ENCODE results near the gene ZNF334.

The ZNF334 gene

DNA sequence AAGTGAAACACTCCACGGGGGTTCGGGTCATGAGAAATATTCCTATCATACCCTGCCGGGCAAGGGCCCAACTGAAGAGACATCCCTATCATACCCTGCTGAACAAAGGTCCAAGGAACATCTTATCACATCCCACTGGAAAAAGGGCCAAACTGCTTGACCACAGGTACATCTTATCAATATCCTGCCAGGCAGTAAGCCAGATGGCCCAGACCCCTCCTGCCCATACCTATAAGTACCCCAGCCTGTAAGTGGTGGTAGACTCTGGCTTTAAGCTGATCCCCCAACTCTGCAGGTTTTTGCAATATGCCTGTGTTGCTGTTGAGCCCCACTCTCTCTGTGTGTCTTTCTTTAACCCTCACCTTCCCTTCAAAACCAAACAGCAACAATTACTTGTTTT lies 51.6 kb downstream of the ZNF334 start:
- H3K9me2 ChIP-seq (replicated peaks; ENCODE audit: control insufficient read depth, low read length): no peaks in the 10 kb centered on the region
- no peaks in the 10 kb centered on the region for H3K79me2 ChIP-seq (ENCODE audit: control insufficient read depth, low read length)
- H3K27ac ChIP-seq (ENCODE audit: low read depth, low read length): no peak overlapping the region
- no peaks in the 10 kb centered on the region for H3K36me3 ChIP-seq (ENCODE audit: control insufficient read depth, low read length)
- H3K4me2 ChIP-seq (ENCODE audit: low read length): no peak overlapping the region
- no peaks in the 10 kb centered on the region for H4K20me1 ChIP-seq (ENCODE audit: control insufficient read depth, insufficient read depth, low read depth, low read length)
- no peaks in the 10 kb centered on the region for H3F3A ChIP-seq (ENCODE audit: control insufficient read depth, insufficient read depth)
- H3K4me3 ChIP-seq (ENCODE audit: low read length): no peak overlapping the region
- no peaks in the 10 kb centered on the region; the same call in 1 of the 2 replicates for H3K27me3 ChIP-seq (ENCODE audit: control insufficient read depth, low read length)
- no peaks in the 10 kb centered on the region for H3K4me1 ChIP-seq (ENCODE audit: control insufficient read depth, low read length)
- H3K9me3 ChIP-seq (ENCODE audit: control insufficient read depth, insufficient read depth, low read length): no peaks in the 10 kb centered on the region
- TF ChIP-seq EZH2phosphoT487 (IDR thresholded peaks at IDR 0.05; ENCODE audit: borderline replicate concordance, low read length): no peak
- TF ChIP-seq, protein P1, sequence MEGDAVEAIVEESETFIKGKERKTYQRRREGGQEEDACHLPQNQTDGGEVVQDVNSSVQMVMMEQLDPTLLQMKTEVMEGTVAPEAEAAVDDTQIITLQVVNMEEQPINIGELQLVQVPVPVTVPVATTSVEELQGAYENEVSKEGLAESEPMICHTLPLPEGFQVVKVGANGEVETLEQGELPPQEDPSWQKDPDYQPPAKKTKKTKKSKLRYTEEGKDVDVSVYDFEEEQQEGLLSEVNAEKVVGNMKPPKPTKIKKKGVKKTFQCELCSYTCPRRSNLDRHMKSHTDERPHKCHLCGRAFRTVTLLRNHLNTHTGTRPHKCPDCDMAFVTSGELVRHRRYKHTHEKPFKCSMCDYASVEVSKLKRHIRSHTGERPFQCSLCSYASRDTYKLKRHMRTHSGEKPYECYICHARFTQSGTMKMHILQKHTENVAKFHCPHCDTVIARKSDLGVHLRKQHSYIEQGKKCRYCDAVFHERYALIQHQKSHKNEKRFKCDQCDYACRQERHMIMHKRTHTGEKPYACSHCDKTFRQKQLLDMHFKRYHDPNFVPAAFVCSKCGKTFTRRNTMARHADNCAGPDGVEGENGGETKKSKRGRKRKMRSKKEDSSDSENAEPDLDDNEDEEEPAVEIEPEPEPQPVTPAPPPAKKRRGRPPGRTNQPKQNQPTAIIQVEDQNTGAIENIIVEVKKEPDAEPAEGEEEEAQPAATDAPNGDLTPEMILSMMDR (IDR thresholded peaks at IDR 0.05; ENCODE audit: low read depth, low read length, poor library complexity, severe bottlenecking): no peak

- no peak overlapping the region for H3K4me3 ChIP-seq (ENCODE audit: low read length)
- H3K27ac ChIP-seq (ENCODE audit: low read depth, low read length): no peak overlapping the region
Measured at GRCh38 chr20:46458866-46459750, 54.3 kb downstream of the ZNF334 start.

GRCh38 chr20:46456255-46457028 lies 56.9 kb downstream of the ZNF334 start:
- Histone ChIP-seq H3F3A (ENCODE audit: control insufficient read depth, insufficient read depth) (no peaks in the 10 kb centered on the region), H3K4me1 (ENCODE audit: control insufficient read depth, low read length) (no peaks in the 10 kb centered on the region), H3K9me2 (replicated peaks; ENCODE audit: control insufficient read depth, low read length) (no peaks in the 10 kb centered on the region), H3K9me3 (ENCODE audit: control insufficient read depth, insufficient read depth, low read length) (no peaks in the 10 kb centered on the region), H3K4me2 (ENCODE audit: low read length) (no peak overlapping the region), H3K4me3 (ENCODE audit: low read length) (no peak overlapping the region), H3K27ac (ENCODE audit: low read depth, low read length) (no peak overlapping the region), H3K27me3 (ENCODE audit: control insufficient read depth, low read length) (no peaks in the 10 kb centered on the region), H3K36me3 (ENCODE audit: control insufficient read depth, low read length) (no peaks in the 10 kb centered on the region), H4K20me1 (ENCODE audit: control insufficient read depth, insufficient read depth, low read depth, low read length) (no peaks in the 10 kb centered on the region), H3K79me2 (ENCODE audit: control insufficient read depth, low read length) (no peaks in the 10 kb centered on the region)
- TF ChIP-seq, protein P1 (IDR thresholded peaks at IDR 0.05; ENCODE audit: low read depth, low read length, poor library complexity, severe bottlenecking): no peak
- no peak for TF ChIP-seq EZH2phosphoT487 (IDR thresholded peaks at IDR 0.05; ENCODE audit: borderline replicate concordance, low read length)

More at GRCh38 chr20:46458866-46459750, 54.3 kb downstream of the ZNF334 start:
- Histone ChIP-seq H3K9me3 (ENCODE audit: control insufficient read depth, insufficient read depth, low read length) (no peaks in the 10 kb centered on the region), H3K79me2 (ENCODE audit: control insufficient read depth, low read length) (no peaks in the 10 kb centered on the region), H3K4me1 (ENCODE audit: control insufficient read depth, low read length) (no peaks in the 10 kb centered on the region), H3K9me2 (replicated peaks; ENCODE audit: control insufficient read depth, low read length) (no peaks in the 10 kb centered on the region), H3K36me3 (ENCODE audit: control insufficient read depth, low read length) (no peaks in the 10 kb centered on the region), H3K27me3 (ENCODE audit: control insufficient read depth, low read length) (no peaks in the 10 kb centered on the region; the same call in 1 of the 2 replicates), H3F3A (ENCODE audit: control insufficient read depth, insufficient read depth) (no peaks in the 10 kb centered on the region), H4K20me1 (ENCODE audit: control insufficient read depth, insufficient read depth, low read depth, low read length) (no peaks in the 10 kb centered on the region), H3K4me2 (ENCODE audit: low read length) (no peak overlapping the region)
- TF ChIP-seq EZH2phosphoT487 (IDR thresholded peaks at IDR 0.05; ENCODE audit: borderline replicate concordance, low read length): no peak
- TF ChIP-seq, protein P1 (IDR thresholded peaks at IDR 0.05; ENCODE audit: low read depth, low read length, poor library complexity, severe bottlenecking): no peak
